ENCODE measurements around the gene SLC35G3.
A peak's percentile ranks its signal among the peaks of the same experiment; 100 is the strongest.
"Not testable (repeated sequence)": the region's sequence is repeated elsewhere in the genome, so short reads cannot be mapped to it uniquely, and the experiment has no call there.

SLC35G3 gene

DNA sequence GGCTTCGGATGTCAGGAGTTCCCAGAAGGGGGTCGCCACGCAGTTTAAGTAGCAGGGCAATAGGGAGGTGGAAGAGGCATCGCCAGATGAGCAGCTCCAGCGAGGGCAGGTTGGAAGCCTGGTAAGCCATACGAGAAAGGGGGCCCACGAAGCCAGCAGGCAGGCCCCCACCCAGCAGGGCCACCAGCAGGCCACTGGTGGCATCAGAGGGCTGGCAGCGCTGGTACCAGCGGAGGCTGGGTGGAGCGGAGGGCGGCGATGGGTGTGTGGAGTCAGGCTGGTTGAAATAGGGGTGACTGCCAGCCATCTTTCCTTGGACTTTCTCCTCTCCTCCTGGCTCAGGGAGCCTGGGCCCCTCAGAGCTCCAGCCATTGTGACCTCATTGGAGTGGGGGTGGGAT, at the start of gene SLC35G3:
TSS of gene SLC35G3 (minus strand) at position 393 of the 400 bp plus-strand sequence. CDS start at position 307, 86 bp downstream.
- not testable (repeated sequence) for DNase-seq

GRCh38 chr17:35243561-35244340, 49.6 kb upstream of the SLC35G3 start:
- DNase-seq: peak; percentile 47 to 50

GRCh38 chr17:35242805-35243560, 48.8 kb upstream of the SLC35G3 start, which contains the start of gene SLFN5:
Gene SLFN5, plus strand, starts transcription at chr17:35243072. Its CDS starts 15,619 bp downstream, at chr17:35258691.
- peak; percentile 91 to 93 for DNase-seq

- DNase-seq: peak; percentile 70 to 75
Measured at GRCh38 chr17:35242158-35242804, 48.1 kb upstream of the SLC35G3 start.

GRCh38 chr17:35241520-35241919, 47.3 kb upstream of the SLC35G3 start:
- peak in 1 of 2 donors; percentile 27 for DNase-seq

DNA sequence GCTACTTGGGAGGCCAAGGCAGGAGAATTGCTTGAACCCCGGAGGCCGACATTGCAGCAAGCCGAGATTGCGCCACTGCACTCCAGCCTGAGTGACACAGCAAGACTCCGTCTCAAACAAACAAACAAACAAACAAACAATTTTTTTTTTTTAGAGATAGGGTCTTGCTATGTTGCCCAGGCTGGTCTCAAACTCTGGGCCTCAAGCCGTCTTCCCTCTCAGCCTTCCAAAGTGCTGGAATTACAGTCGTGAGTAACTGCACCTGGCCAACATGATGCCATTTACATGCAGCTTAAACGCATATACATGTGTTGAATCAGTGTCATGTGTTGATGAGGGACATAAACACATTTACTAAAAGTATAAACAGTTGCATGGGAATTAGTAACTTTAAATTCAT, 46.7 kb upstream of the SLC35G3 start:
- no peak for DNase-seq

DNA sequence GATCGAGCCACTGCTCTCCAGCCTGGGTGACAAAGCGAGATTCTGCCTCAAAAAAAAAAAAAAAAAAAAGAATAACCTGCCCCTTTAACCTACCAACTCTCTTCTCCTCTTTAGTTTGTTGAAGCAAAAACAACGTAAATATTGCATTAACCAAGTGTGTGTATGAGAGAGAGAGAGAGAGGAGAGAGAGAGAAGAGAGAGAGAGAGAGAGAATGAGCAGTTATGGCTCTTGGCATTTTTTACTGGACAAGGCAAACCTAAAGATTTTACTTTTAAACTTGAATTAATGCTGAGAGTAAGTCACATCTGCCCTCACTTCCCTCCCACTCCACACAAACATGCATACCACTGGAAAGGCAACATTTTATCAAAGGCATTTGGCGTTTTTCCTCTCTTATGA, 45.6 kb upstream of the SLC35G3 start:
- no peak for DNase-seq

DNA sequence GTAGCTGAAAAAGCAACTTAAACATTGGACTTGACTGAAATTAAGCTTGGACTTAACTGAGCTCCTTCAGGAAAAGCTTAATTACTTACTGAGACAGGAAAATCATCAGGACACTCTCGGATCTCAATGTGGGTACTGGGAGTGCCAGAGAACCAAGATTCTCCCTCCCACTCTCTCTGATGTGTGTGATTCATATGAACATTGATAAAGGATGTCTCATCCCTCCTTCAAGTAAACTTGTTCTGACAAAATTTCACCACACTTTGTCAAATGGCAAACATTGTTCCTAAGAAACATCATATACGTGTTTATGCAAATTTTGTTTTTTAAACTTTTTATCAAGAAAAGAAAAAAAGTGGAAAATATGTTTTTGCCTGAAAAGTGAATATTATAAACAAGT, 44.6 kb upstream of the SLC35G3 start:
- DNase-seq: no peak

- DNase-seq: no peak
Measured at GRCh38 chr17:35236821-35237220, 42.6 kb upstream of the SLC35G3 start.

DNA sequence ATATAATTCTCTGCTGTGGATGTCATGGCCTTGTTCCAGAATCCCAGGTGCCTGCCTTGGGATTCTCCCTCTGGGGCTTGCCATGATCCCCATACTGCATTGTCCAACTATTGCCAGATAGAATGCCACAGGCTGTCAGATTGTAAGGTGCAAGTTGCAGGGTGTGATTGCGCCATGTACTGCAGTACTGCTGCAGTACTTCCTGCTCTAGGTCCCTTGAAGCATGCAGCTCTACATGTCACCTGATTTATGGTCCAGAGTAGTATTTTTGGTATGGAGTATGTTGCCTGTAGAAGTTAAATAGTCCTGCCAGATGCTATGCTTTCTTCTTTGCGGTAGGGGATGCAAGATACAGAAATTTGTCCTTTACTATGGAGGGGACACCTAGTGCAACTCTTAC, 41.7 kb upstream of the SLC35G3 start:
- no peak for DNase-seq

GRCh38 chr17:35235289-35235688, 41.1 kb upstream of the SLC35G3 start:
- DNase-seq: no peak

GRCh38 chr17:35234315-35234714, 40.1 kb upstream of the SLC35G3 start:
- not testable (repeated sequence) for DNase-seq

DNA sequence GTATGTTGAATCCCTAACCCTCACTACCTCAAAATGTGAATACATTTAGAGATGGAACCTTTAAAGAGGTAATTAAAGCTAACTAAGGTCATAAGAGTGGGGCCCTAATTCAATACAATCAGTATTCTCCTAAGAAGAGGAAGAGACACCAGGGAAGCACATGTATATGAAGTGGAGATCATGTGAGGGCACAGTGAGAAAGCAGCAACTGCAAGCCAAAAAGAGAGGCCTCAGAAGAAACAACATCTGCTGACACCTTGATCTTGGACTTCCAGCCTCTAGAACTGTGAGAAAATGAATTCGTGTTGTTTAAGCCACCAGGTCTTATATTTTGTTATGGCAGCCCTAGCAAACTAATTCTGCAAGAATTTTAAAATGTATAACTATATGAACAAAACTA, 35.4 kb upstream of the SLC35G3 start:
- DNase-seq: no peak

- DNase-seq: no peak
Measured at GRCh38 chr17:35227546-35227945, 33.4 kb upstream of the SLC35G3 start.

GRCh38 chr17:35224436-35224835, 30.2 kb upstream of the SLC35G3 start:
- DNase-seq: no peak

DNA sequence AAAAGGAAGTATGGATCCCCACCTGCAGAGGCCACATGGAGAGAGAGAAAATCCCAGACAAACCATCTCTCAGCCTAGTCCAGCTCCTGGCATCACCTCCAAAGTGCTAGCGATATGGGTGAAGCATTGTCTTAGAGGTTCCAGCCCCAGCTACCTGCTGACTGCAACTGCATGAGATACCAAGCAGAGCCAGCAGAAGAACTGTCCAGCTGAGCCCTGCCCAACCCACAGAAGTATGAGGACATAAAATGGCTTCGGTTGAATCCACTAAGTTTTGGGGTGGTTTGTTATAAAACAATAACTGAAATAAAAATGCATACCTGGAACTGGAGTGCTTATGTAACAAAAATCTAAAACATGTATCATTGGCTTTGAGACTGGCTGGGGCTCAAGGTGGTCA, 28.3 kb upstream of the SLC35G3 start:
- DNase-seq: no peak

GRCh38 chr17:35218915-35219314, 24.7 kb upstream of the SLC35G3 start:
- DNase-seq: no peak

- DNase-seq: no peak
Measured at GRCh38 chr17:35217107-35217506, 22.9 kb upstream of the SLC35G3 start.

- peak; percentile 28 to 32 for DNase-seq
Measured at GRCh38 chr17:35214631-35215273, 20.6 kb upstream of the SLC35G3 start.

DNA sequence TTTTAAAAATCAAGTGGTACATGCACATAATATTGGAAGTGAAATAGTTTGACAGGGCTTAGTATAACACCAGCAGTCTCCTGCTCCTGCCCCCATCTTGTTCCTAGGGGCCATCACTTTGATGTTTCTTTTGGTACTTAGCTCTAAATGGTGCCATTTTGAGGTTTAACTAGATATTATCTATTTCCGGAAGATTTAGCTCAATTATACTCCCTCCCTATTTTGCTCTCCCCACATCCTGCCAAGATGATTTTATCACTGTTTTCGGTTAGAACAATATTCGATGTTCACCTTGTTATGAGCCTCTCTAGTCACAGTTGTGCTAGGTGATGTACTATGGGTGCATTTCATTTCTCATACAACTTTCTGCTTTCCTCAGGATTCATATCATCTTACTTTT, 20.0 kb upstream of the SLC35G3 start:
- DNase-seq: no peak

DNA sequence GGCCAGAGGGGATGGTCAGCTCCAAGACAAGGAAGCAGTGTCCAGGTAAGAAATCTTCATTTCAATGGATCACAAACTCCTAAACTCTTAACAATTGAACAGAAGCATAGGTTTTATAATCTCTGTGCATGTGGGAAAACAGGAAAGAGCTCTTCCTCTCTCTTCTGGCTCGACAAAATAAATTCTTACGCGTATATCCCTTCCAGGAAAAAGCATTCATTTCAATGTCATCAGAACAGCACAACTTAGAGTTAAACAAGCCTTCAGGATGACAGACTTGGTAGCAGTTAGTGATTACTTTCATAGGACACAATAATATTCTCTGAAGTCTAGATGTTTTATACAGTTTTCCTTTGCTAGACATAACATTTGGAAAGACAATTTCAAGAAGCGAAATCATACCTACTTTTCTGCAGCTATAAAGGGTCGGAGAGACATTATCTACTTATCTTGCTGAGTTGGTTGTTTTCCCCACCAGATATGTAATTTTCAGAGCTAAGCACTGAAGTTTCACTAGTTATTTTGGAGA, 19.3 kb upstream of the SLC35G3 start:
- DNase-seq: no peak

DNA sequence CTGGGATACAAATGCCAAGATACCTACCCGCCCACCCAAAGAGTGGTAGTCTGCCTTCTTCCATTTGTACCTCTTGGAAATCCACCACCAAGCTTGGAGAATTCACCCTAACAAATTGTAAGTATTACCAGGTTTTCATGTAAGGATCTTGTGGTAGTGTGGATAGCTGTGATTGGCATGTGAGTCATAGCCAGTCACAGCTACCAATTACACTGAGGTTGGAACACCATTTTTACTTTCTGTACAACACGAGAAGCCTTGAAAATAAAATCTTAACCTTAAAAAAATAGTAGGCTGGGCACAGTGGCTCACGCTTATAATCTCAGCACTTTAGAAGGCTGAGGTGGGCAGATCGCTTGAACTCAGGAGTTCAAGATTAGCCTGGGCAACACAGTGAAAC, 18.5 kb upstream of the SLC35G3 start:
- DNase-seq: no peak

DNA sequence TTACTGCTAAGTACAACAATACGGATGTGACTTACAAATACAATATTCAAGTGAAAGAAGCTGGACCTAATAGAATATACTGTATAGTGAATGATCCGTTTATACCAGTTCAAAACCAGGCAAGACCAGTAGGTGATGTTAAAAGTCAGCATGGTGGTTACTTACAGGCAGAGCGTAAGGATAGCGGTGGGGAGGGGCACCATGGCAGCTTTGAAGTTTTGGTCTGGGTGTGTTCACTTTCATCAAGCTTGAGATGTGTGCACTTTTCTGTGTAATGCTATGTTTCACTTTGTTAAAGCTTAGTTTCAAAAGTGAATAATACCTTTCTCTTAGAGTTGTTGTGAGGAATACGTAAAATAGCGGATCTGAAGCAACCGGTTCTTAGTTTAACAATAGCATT, 16.5 kb upstream of the SLC35G3 start:
- DNase-seq: no peak
